Epithelial cell of proximal tubule (primary cell): Measurements from ENCODE around the gene GSX2. TPM values are rescaled to one million over a fixed set of nuclear protein-coding genes. Genes with fewer than 3 reads are reported as not detected.

Source experiments
- DNase-seq: peaks from one replicate; pipeline ENCODE4 v3.0.0-alpha.2; 2011; ENCODE audit warnings: low read depth
- H3K4me3 ChIP-seq: 2 replicates; pipeline ENCODE4 v1.5.1; 2011; ENCODE audit warnings: low read depth, mild to moderate bottlenecking, low read length
- CTCF ChIP-seq: conservative IDR thresholded peaks from 2 replicates; pipeline ENCODE4 v1.5.1; 2012; ENCODE audit warnings: low read depth, mild to moderate bottlenecking, low read length
- total RNA-seq: library from RNA; depleted of rRNA; stranded (reverse); fragments of >200 nt; gene quantifications from 2 replicates; pipeline ENCODE4 v1.2.3, GENCODE V29; 2015

The GSX2 gene
- total RNA-seq, 1 donor from 2014 or later, result not detected

GRCh38 chr4:54060116-54060515 is 39.8 kb upstream of the GSX2 start:
- H3K4me3 ChIP-seq, result no peak overlapping the region
- no peak for TF ChIP-seq CTCF
- DNase-seq, result no peak

- no peak for TF ChIP-seq CTCF
- H3K4me3 ChIP-seq, result no peak overlapping the region
- DNase-seq, result no peak
Observed at GRCh38 chr4:54061067-54061466, 38.9 kb upstream of the GSX2 start.

- no peak for TF ChIP-seq CTCF
- DNase-seq, result no peak
- H3K4me3 ChIP-seq, result peak overlapping the region; percentile 78
Observed at GRCh38 chr4:54061873-54062272, 38.1 kb upstream of the GSX2 start.

GRCh38 chr4:54062392-54062791 is 37.6 kb upstream of the GSX2 start:
- no peak for TF ChIP-seq CTCF
- H3K4me3 ChIP-seq, result peak overlapping the region; percentile 78
- no peak for DNase-seq

GRCh38 chr4:54063229-54063628 is 36.7 kb upstream of the GSX2 start:
- DNase-seq, result no peak
- H3K4me3 ChIP-seq, result peak overlapping the region; percentile 78
- TF ChIP-seq CTCF, result no peak

GRCh38 chr4:54063737-54064316 is 36.1 kb upstream of the GSX2 start:
- TF ChIP-seq CTCF, result no peak
- DNase-seq, result no peak
- peak overlapping the region; percentile 78 for H3K4me3 ChIP-seq
